GM21576 (cell line): ENCODE results near the gene EMP3.
"Not testable (repeated sequence)": the region's sequence is repeated elsewhere in the genome, so short reads cannot be mapped to it uniquely, and the experiment has no call there.

Experiments used
- ATAC-seq: cut with Tn5 transposase; IDR thresholded peaks from one replicate; pipeline ENCODE4 v1.9.1; 2021; ENCODE audit warnings: mild to moderate bottlenecking, moderate library complexity; ENCODE audit not compliant: unreplicated experiment

Gene EMP3, protein sequence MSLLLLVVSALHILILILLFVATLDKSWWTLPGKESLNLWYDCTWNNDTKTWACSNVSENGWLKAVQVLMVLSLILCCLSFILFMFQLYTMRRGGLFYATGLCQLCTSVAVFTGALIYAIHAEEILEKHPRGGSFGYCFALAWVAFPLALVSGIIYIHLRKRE

DNA sequence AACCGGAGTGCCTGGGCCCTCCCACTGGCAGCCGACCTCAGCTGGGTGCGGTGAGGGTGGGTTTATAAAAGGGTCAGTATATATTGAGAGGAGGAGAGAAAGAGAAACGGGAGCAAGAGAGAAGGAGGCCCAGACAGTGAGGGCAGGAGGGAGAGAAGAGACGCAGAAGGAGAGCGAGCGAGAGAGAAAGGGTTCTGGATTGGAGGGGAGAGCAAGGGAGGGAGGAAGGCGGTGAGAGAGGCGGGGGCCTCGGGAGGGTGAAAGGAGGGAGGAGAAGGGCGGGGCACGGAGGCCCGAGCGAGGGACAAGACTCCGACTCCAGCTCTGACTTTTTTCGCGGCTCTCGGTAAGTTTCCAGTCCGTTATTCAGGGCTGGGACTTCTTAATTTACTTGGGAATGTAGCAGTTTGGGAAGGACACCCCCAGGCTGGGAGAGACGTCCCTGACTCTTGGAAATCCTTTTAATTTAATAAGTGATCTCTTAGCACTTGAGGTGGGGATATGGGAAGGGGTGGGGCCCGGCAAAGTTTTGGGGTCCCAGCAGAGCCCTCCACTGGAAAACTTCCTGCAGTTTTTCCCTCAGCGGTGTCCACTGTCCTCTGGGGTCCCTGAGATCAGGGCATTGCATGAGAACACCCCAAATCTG, at the start of gene EMP3:
Gene EMP3, plus strand, starts transcription at position 288 of the 646 bp plus-strand sequence. CDS start 1,293 bp downstream, outside the sequence.
- no peak for ATAC-seq

DNA sequence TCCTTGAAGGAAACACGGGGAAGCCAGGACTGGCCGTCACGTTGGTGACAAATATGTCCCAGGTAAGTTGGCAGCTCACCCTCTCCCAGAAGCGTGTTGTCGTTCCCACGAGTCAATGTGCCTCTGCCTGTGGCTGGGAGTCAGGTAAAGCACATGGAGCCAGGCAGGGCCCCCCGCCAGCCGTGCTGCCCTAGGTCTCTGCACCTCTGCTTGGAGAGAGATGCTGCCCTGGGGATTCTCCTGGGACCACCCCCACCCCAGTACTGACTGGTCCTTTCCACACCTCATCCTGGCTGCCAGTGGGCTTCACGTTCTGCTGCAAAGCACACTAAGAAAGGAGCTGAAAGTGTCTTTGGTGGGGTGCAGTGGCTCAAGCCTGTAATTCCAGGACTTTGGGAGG, 45.6 kb upstream of the EMP3 start:
- no peak for ATAC-seq

DNA sequence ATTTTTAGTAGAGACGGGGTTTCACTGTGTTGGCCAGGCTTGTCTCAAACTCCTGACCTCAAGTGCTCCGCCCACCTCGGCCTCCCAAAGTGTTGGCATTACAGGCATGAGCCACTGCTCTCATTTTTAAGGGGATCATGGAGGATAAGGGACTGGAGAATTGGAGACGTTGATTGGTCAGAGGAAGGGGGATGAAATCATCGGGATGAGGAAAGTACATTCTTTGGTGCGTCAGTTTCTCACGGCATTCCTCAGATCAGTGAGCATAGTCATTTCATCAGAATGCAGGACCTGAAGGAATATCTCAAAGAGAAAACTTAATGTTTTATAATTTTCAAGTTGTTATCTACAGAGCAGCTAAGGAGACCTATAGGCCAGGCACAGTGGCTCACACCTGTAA, 41.4 kb upstream of the EMP3 start:
- no peak for ATAC-seq

DNA sequence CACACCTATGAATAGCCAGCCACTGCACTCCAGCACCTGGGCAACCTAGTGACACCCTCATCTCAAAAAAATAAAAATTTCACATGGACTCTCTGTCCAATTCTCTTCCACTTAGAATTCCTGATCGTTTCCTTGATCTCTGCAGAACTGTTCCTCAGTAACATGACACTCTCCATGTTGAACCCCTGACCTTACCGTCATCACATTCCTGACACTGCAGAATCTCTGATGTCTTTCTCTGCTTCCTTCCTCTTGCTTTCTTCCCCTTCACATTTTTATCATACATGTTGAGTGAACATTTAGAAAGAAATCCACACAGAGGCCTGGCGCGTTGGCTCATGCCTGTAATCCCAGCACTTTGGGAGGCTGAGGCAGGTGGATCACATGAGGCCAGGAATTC, 40.5 kb upstream of the EMP3 start:
- ATAC-seq = no peak

DNA sequence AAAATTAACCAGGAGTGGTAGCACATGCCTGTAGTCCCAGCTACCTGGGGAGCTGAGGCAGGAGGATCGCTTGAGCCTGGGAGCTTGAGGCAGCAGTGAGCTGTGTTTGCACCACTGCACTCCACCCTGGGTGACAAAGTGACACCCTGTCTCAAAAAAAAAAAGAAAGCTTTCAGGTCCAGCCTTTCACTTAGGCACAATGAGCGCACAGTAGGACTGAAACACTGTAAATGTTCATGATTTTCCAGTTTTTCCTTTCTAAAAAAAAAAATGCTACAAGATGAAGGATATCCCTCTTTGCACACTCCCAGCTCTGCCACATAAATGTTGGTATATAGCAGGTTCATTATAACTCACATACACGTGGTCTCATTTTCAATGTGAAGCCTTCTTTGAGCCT, 37.6 kb upstream of the EMP3 start:
- ATAC-seq = no peak

DNA sequence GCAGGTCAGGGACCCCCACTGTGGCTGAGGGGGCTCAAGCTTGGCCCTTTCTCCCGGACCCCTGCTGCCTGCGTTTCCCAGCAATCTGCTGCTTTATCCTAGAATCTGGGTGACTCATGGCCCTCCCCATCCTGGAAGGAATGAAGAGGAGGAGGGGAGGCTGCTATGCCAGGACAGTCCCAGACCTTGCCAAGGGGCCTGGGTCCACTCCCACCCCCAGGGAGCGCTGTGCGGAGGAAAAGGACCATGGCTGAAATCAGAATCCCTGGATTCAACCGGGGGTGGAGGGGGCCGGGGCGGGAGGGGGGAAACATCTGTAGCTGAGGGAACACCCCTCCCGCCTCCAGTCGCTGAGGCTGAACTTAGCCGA, 35.0 kb upstream of the EMP3 start:
- no peak for ATAC-seq

- ATAC-seq = no peak
Measured at GRCh38 chr19:48290771-48291488, 34.4 kb upstream of the EMP3 start.

GRCh38 chr19:48291489-48291815, 33.9 kb upstream of the EMP3 start:
- not testable (repeated sequence) for ATAC-seq

GRCh38 chr19:48292798-48293197, 32.6 kb upstream of the EMP3 start:
- ATAC-seq = no peak

GRCh38 chr19:48295458-48295857, 29.9 kb upstream of the EMP3 start:
- ATAC-seq = no peak

DNA sequence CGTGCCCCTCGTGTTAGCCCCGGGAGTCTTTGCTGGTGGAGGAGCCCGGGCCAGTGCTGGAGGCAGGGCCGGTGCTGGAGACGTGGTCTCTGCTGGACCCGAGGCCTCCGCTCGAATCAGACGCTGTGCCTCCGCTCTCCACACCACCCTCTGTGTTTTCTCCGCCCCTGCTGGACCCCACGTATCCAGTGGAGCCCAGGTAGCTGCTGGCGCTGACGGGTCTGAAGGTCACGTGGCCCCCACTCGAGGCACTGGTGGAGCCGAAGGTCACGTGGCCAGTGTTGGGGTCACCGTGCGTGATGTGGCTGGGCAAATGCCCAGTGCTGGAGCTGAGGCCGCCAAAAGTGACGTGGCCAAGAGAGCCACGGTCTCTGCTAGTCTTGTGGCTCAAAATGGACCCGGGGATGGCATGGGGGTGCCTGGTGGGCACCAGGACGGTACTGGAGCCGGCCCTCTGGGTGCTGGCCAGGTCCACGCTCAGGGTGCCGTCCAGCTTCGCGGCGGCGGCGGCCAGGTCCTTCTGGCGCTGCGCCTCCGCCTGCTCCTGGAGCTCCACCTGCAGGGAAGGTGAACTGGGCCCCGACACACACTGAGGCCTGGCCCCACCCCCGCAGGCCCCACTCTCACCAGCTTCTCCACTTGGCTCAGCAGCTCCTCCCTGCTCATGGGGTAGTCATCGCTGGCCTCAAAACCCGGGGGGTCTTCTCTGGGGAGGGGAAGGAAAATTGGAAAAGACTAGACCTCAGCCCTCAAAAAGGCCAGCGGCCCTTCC, 28.2 kb upstream of the EMP3 start:
- no peak for ATAC-seq

- ATAC-seq = no peak
Measured at GRCh38 chr19:48297975-48298374, 27.4 kb upstream of the EMP3 start.

DNA sequence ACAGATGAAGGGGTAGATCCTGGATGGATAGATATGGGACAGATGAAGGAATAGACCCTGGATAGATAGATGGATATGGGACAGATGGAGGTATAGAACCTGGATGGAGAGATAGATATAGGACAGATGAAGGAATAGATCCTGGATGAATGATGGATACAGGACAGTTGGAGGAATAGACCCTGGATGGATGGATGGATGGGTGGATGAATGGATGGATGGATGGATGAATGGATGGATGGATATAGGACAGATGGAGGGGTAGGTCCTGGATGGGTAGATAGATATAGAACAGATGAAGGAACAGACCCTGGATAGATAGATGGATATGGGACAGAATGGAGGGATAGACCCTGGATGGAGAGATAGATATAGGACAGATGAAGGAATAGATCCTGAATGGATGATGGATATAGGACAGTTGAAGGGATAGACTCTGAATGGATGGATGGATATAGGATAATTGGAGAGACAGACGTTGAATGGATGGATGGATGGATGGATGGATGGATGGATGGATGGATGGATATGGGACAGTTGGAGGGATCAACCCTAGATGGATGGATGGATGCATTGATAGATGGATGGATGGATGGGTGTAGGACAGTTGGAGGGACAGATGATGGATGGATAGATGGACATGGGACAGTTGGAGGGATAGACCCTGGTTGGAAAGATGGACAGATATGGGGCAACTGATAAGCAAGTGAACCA, 23.3 kb upstream of the EMP3 start:
- ATAC-seq = no peak

DNA sequence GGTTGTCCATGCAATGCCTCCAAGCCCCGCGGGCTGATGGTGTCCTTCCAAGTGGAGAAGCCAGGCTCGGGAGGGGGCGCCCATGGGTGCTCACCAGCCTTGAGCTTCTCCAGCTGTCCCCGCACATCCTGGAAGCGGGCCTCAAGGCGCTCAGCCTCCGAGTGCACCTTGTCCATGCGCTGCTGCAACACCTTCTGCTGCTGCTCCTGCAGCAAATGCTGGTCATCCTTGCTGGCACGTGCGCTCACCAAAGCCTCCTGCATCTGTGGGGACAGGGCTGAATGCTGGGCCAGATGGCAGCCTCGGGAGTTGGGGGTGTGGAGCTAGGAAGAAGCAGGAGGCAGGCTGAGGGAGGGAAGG, 22.8 kb upstream of the EMP3 start:
- ATAC-seq = no peak

DNA sequence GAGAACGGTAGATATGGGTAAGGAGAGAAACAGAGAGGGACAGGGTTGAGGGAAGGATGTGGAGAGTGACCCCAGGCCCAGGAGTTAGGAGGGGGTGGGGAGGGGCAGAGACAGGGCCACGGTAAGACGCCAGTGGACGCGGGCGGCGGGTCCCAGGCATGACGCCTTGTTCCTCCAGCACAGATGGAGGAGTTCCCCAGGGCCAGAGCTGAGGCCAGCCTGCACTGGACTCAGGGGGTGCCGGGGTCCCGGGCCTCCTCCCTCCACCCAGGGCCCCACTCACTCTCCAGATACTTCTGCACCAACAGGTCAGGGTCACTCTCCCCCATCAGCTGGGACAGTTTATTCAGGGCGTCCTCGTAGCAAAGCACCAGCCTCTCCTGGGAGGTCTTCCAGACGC, 22.0 kb upstream of the EMP3 start:
- no peak for ATAC-seq

DNA sequence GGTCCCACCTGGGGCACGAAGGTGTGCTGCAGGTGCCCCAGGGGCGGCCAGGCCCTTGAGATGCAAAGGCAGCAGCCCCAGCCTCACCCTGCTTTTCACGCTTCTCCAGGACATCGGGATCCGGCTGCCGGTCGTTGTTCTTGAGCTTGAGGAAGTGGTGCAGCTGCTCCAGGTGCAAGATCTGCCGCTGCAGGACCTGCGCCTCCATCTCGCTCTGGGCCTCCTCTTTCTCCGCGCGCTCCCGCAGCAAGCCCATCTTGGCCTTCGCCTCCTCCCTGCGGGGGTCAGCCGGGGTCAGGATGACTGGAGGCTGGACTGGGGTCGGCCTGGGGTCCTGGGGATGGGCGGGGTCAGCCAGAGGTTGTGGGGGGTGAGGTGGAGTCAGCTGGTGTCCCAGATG, 21.5 kb upstream of the EMP3 start:
- no peak for ATAC-seq

- ATAC-seq = no peak
Measured at GRCh38 chr19:48308631-48309586, 16.4 kb upstream of the EMP3 start.

- not testable (repeated sequence) for ATAC-seq
Measured at GRCh38 chr19:48309731-48310130, 15.6 kb upstream of the EMP3 start.

DNA sequence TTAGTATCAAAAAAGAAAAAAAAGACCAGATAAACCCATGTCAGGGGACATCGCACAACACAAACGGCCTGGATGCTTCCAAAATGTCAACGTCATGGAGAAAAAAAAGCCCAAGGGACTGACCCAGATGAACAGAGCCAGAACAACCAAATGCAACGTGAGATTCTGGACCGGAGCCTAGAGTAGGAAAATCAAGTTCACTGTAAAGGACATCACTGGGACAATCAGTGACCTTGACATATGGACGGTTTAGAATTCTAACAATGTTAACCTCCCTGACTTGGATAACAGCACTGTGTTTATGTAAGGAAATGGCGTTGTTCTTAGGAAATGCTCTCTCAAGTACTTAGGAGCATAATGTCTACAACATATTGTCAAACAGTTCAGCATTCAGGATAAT, 15.1 kb upstream of the EMP3 start:
- ATAC-seq = no peak

DNA sequence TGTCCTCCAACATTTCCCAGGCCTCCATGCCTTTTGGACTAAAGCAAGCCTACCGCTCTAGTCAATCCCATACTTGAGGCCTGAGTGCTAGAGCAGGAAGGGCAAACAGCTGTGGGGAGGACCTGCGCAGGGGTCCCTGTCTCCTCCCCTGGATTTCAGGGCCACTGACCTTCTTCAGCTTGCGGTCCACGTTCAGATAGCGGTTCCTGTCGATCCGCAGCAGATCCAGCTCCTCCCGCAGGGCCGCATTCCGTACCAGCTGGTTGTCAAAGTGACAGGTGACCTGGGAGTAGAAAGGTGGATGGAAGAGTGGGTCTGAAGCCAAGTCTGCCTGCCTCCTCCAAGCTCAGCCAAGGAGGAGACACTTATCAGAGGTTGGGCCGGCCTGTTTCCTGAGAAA, 14.0 kb upstream of the EMP3 start:
- ATAC-seq = no peak
